HFFc6 (cell line): ENCODE data around the gene HTR7. TPM values are rescaled to one million over a fixed set of nuclear protein-coding genes. Genes with fewer than 3 reads are reported as not detected.
"Not testable (repeated sequence)": the region's sequence is repeated elsewhere in the genome, so short reads cannot be mapped to it uniquely, and the experiment has no call there.

Experiments used
- DNase-seq: peaks from one replicate; pipeline ENCODE4 v3.0.0-alpha.2; 2018
- H3K27ac Mint-ChIP-seq: 2 replicates; pipeline ENCODE4 v1.8.0; 2020; ENCODE audit warnings: mild to moderate bottlenecking, mixed read lengths
- H3K27me3 Mint-ChIP-seq: 2 replicates; pipeline ENCODE4 v1.8.0; 2021; ENCODE audit warnings: mild to moderate bottlenecking, moderate library complexity, mixed read lengths; ENCODE audit not compliant: insufficient read depth
- H3K36me3 Mint-ChIP-seq: 2 replicates; pipeline ENCODE4 v1.8.0; 2021; ENCODE audit warnings: low read depth, mixed read lengths
- H3K4me1 Mint-ChIP-seq: 2 replicates; pipeline ENCODE4 v1.8.0; 2020; ENCODE audit warnings: low read depth, mixed read lengths
- H3K4me3 Mint-ChIP-seq: 2 replicates; pipeline ENCODE4 v1.8.0; 2020; ENCODE audit warnings: mild to moderate bottlenecking, moderate library complexity, mixed read lengths
- H3K9me3 Mint-ChIP-seq: 2 replicates; pipeline ENCODE4 v1.8.0; 2020; ENCODE audit warnings: mild to moderate bottlenecking, mixed read lengths
- long read RNA-seq: library from polyadenylated mRNA; unstranded; transcript quantifications from one replicate; pipeline ENCODE4 v2.0.0, GENCODE V29; 2019
- total RNA-seq, 6 experiments: library from RNA; stranded (reverse); fragmentation: NEBNext Ultra II Directional; extraction: Animal tissue kit (Norgen Biotek cat#: 25700); gene quantifications; 2 replicates in 1 of 6; 3 replicates in 5 of 6; pipeline ENCODE4 v1.2.3, GENCODE V29; 2021
- TF ChIP-seq, protein P1 (sequence below): fragments of 200-600 bp; sonication (generic); IDR thresholded peaks from 2 replicates; pipeline ENCODE4 v1.5.0; 2021; ENCODE audit warnings: antibody characterized with exemption, mild to moderate bottlenecking

HTR7 gene
- total RNA-seq: under 1 TPM; 0.23 to 0.50 (median 0.30) TPM
- long read RNA-seq: 0 reads

- peaks cover 12% of the 10 kb centered on the region; the same call in 1 of the 2 replicates for H3K27me3 Mint-ChIP-seq
- peaks cover 22% of the 10 kb centered on the region for H3K4me1 Mint-ChIP-seq
- no peaks in the 10 kb centered on the region for H3K9me3 Mint-ChIP-seq
- peak; percentile 13 for DNase-seq
- H3K36me3 Mint-ChIP-seq: no peaks in the 10 kb centered on the region
- H3K27ac Mint-ChIP-seq: peak within 1 kb of the TSS; percentile 70
- H3K4me3 Mint-ChIP-seq: peak within 1 kb of the TSS; percentile 88
- TF ChIP-seq, protein P1, sequence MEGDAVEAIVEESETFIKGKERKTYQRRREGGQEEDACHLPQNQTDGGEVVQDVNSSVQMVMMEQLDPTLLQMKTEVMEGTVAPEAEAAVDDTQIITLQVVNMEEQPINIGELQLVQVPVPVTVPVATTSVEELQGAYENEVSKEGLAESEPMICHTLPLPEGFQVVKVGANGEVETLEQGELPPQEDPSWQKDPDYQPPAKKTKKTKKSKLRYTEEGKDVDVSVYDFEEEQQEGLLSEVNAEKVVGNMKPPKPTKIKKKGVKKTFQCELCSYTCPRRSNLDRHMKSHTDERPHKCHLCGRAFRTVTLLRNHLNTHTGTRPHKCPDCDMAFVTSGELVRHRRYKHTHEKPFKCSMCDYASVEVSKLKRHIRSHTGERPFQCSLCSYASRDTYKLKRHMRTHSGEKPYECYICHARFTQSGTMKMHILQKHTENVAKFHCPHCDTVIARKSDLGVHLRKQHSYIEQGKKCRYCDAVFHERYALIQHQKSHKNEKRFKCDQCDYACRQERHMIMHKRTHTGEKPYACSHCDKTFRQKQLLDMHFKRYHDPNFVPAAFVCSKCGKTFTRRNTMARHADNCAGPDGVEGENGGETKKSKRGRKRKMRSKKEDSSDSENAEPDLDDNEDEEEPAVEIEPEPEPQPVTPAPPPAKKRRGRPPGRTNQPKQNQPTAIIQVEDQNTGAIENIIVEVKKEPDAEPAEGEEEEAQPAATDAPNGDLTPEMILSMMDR: peak; percentile 79
These were observed at the start of gene HTR7 for GRCh38 chr10:90857635-90858460. Gene HTR7, minus strand, starts transcription at chr10:90858039. Its CDS starts 368 bp downstream, at chr10:90857671.

DNA sequence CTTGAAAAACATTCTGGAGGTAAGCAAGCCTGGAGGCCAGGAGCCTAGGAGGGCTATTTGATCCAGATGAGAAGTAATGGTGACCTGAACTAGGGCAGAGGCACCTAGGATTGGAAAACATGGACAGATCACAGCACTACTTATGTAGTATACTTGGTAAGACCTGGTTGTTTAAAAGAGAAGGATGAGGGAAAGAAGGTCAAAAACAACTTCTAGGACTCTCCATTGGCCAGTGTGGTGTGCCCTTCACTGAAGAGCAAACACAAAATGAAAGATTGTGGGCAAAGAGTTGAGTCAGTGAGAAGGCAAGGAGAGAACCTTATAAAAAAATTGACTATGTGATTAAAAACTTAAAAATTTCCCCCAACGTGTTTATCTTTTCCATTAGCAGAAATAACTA, 48.8 kb upstream of the HTR7 start:
- no peak overlapping the region for H3K4me3 Mint-ChIP-seq
- DNase-seq: no peak
- no peaks in the 10 kb centered on the region for H3K27me3 Mint-ChIP-seq
- H3K9me3 Mint-ChIP-seq: no peaks in the 10 kb centered on the region
- peaks cover 14% of the 10 kb centered on the region; the same call in 1 of the 2 replicates for H3K36me3 Mint-ChIP-seq
- no peak overlapping the region for H3K27ac Mint-ChIP-seq
- peaks cover 16% of the 10 kb centered on the region for H3K4me1 Mint-ChIP-seq
- TF ChIP-seq, protein P1: no peak

DNA sequence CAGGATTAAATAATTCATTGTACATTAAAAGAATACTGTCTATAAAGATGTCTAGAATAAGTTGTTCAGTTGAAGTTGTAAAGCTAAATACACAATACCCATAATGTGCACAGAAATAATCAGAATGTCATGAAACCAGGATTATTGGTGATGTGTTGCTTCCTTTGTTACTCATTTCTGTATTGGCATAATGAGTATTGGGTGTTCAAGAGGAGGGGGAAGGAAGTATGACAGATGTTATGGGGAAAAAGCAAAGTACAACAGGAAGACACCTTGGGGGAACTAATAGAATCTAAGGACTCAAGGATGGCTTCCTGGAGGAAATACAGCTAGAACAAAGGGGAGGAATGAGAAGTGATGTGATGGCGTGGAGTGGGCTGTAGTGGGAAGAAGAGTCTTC, 48.1 kb upstream of the HTR7 start:
- peaks cover 14% of the 10 kb centered on the region; the same call in 1 of the 2 replicates for H3K4me1 Mint-ChIP-seq
- H3K4me3 Mint-ChIP-seq: no peak overlapping the region
- peaks cover 14% of the 10 kb centered on the region; the same call in 1 of the 2 replicates for H3K36me3 Mint-ChIP-seq
- H3K9me3 Mint-ChIP-seq: no peaks in the 10 kb centered on the region
- no peaks in the 10 kb centered on the region for H3K27me3 Mint-ChIP-seq
- TF ChIP-seq, protein P1: no peak
- DNase-seq: no peak
- H3K27ac Mint-ChIP-seq: no peak overlapping the region

DNA sequence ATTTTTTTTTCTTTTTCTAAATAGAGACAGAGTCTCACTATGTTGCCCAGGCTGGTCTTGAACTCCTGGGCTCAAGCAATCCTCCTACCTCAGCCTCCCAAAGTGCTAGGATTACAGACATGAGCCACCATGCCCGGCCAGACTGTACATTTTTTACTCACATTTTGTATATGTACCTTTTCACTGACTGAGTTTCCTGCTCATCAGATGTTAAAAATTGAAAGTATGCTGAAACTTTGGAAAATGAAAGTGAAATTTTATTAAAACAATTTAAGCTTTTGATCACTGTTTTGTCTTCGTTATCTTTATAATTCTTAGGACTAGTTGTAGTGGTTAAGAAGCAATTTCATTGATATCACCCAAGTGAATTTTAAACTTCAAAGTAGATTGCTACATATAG, 39.1 kb upstream of the HTR7 start:
- H3K4me3 Mint-ChIP-seq, H3K27me3 Mint-ChIP-seq, DNase-seq, H3K9me3 Mint-ChIP-seq, H3K27ac Mint-ChIP-seq, H3K4me1 Mint-ChIP-seq: not testable (repeated sequence)
- peaks cover 11% of the 10 kb centered on the region for H3K36me3 Mint-ChIP-seq

DNA sequence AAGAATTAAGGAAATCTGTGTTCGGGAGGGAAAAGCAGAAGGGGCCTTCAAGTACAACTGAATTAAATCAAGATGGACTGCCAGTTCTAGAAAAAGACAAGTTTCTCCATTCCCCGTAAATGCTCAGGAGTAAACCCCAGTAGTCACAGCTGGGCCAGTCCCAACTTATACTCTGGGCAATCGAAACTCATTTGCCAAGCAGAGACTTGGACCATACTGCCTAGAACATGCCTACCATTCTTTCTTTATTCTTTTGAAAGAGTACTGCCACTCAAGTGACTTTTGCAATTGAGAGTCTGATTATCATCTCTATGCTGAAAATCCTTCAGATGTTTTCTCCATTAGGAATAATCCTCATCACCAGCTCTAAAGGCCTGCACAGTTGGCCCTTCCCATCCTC, 35.4 kb upstream of the HTR7 start:
- Mint-ChIP-seq H3K27me3 (no peaks in the 10 kb centered on the region), H3K9me3 (no peaks in the 10 kb centered on the region), H3K27ac (no peak overlapping the region), H3K36me3 (peaks cover 29% of the 10 kb centered on the region), H3K4me3 (no peak overlapping the region), H3K4me1 (peaks cover 26% of the 10 kb centered on the region)
- DNase-seq: no peak
- TF ChIP-seq, protein P1: no peak

DNA sequence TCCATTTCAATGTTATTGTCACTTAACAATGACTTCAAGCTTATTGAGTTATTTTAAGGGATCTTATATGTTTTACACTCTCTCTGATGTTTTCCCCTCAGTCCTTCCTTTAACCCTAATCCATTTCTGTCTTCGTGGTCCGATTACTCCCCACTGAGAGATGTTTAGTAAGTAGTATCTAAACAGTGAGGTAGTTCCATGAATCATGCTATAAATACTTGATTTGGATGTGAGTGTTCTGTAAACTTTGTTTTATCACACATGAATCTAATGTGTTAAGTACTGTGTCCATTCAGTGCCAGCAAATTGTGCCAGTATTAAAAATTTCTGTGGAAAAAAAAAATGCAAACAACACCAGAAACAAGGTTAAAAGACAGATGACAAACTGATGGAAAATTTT, 32.5 kb upstream of the HTR7 start:
- H3K27me3 Mint-ChIP-seq: no peaks in the 10 kb centered on the region
- H3K36me3 Mint-ChIP-seq: peaks cover 42% of the 10 kb centered on the region
- peak; percentile 6 for DNase-seq
- TF ChIP-seq, protein P1: no peak
- peak overlapping the region; percentile 47 for H3K27ac Mint-ChIP-seq
- H3K9me3 Mint-ChIP-seq: no peaks in the 10 kb centered on the region
- peaks cover 39% of the 10 kb centered on the region for H3K4me1 Mint-ChIP-seq
- no peak overlapping the region for H3K4me3 Mint-ChIP-seq
